A673 (cell line): ENCODE results near the gene TBX5. TPM values are rescaled to one million over a fixed set of nuclear protein-coding genes. Genes with fewer than 3 reads are reported as not detected.

ENCODE experiments used
- BruUV-seq: library from RNA; stranded (reverse); fragments of 400-500 nt; replicated peaks from 2 replicates; lab custom pipeline; 2021; lab: Mats Ljungman, UMichigan
- CTCF ChIA-PET: fragments of 300-600 bp; sonication (Branson Sonifier 250); formaldehyde crosslinking; loops from one replicate; lab custom pipeline; 2022; ENCODE audit warnings: antibody characterized with exemption; lab: Charles Lee
- POLR2A ChIA-PET: fragments of 300-600 bp; sonication (Branson Sonifier 250); formaldehyde crosslinking; loops from one replicate; lab custom pipeline; 2022; ENCODE audit warnings: antibody characterized with exemption; ENCODE audit not compliant: low non-redundant PET; lab: Charles Lee
- DNase-seq: peaks from one replicate; pipeline ENCODE4 v3.0.0-alpha.2; 2015; ENCODE audit warnings: low spot score
- H3K27ac ChIP-seq: fragments of 200-600 bp; sonication (generic); 2 replicates; pipeline ENCODE4 v1.5.1; 2016; ENCODE audit warnings: mixed run types, low read depth, mild to moderate bottlenecking, mixed read lengths, antibody characterized with exemption, low read length; ENCODE audit not compliant: poor library complexity, severe bottlenecking
- H3K27me3 ChIP-seq: fragments of 200-600 bp; sonication (generic); replicated peaks from 2 replicates; pipeline ENCODE4 v1.6.1; 2017; ENCODE audit warnings: mixed run types, low read depth, mild to moderate bottlenecking, mixed read lengths, antibody characterized with exemption, low read length; ENCODE audit not compliant: insufficient read depth, poor library complexity
- H3K36me3 ChIP-seq: fragments of 200-600 bp; sonication (generic); 2 replicates; pipeline ENCODE4 v1.6.1; 2016; ENCODE audit warnings: mixed run types, mild to moderate bottlenecking, mixed read lengths, antibody characterized with exemption, low read length; ENCODE audit not compliant: insufficient read depth, poor library complexity, severe bottlenecking
- H3K4me1 ChIP-seq: fragments of 200-600 bp; sonication (generic); 2 replicates; pipeline ENCODE4 v1.6.1; 2017; ENCODE audit warnings: mixed run types, mild to moderate bottlenecking, mixed read lengths, antibody characterized with exemption, low read length; ENCODE audit not compliant: insufficient read depth, poor library complexity, severe bottlenecking
- H3K4me3 ChIP-seq: fragments of 200-600 bp; sonication (generic); 2 replicates; pipeline ENCODE4 v1.5.1; 2016; ENCODE audit warnings: low read depth, mixed run types, mild to moderate bottlenecking, mixed read lengths, low read length; ENCODE audit not compliant: poor library complexity, severe bottlenecking
- H3K9me3 ChIP-seq: fragments of 200-600 bp; sonication (generic); 2 replicates; pipeline ENCODE4 v1.6.1; 2016; ENCODE audit warnings: mixed run types, low read depth, mild to moderate bottlenecking, mixed read lengths, antibody characterized with exemption, low read length; ENCODE audit not compliant: poor library complexity, severe bottlenecking
- CTCF ChIP-seq: fragments of 300-800, 200-600 bp; sonication (generic); conservative IDR thresholded peaks from 2 replicates; pipeline ENCODE4 v1.5.1; 2017; ENCODE audit warnings: low read depth, mild to moderate bottlenecking, antibody characterized with exemption, low read length, moderate library complexity, mixed read lengths
- EZH2 ChIP-seq: fragments of 200-600 bp; sonication (generic); IDR thresholded peaks from 2 replicates; pipeline ENCODE4 v1.6.1; 2017; ENCODE audit warnings: borderline replicate concordance, low read depth, mild to moderate bottlenecking, mixed read lengths, antibody characterized with exemption, low read length; ENCODE audit not compliant: poor library complexity, severe bottlenecking
- intact Hi-C: fragments of 100-400 bp; cut with micrococcal nuclease; formaldehyde crosslinking; loops from one replicate; pipeline ENCODE4 v1.10.0; 2022; ENCODE audit not compliant: unreplicated experiment
- total RNA-seq: library from RNA; stranded (reverse); gene quantifications from 2 replicates; pipeline ENCODE4 v1.2.3, GENCODE V29; 2021

Gene TBX5
- total RNA-seq, 1 experiment from 2014 or later = 2.1 TPM

DNA sequence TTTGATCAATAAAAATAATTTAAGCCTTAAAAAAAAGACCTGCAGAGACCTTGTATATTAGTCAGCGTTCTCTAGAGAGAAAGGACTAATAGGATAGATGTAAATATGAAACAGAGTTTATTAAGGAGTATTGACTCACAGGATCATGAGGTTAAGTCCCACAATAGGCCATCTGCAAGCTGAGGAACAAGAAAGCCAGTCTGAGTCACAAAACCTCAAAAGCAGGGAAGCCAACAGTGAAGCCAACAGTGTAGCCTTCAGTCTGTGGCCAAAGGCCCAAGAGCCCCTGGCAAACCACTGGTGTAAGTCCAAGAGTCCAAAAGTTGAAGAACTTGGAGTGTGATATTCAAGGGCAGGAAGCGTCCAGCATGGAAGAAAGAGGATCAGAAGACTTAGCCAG, 66.3 kb downstream of the TBX5 start:
- ChIA-PET CTCF (no interaction called here), POLR2A (no interaction called here)
- DNase-seq = no peak
- Histone ChIP-seq H3K4me3 (no peak overlapping the region), H3K36me3 (no peaks in the 10 kb centered on the region), H3K27ac (no peak overlapping the region), H3K4me1 (no peaks in the 10 kb centered on the region), H3K27me3 (no peaks in the 10 kb centered on the region), H3K9me3 (no peaks in the 10 kb centered on the region)
- no TSS peak for BruUV-seq
- TF ChIP-seq CTCF (no peak), EZH2 (no peak)
- intact Hi-C loops = no loop called here

DNA sequence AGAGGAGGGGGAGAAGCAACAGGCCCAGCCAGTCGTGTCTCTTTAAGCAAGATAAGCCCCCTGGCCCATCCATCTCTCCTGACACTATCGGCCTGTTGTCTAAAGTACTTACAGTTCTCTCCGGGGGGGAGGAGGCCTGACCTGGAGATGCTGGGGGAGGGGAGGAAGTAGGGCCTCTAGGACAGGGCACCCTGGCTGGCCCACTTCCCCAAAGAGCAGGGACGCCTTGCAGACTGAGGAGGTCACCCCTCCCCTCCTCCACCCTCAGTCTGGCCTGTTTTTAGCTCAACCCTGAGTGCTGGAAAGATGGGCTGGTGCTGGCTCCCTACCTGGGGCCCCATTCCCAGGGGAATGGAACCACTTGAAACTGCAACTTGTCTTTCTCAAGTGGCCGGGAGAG, 70.3 kb downstream of the TBX5 start:
- no peak for DNase-seq
- CTCF ChIA-PET = no interaction called here
- H3K27me3 ChIP-seq = no peaks in the 10 kb centered on the region
- no TSS peak for BruUV-seq
- no peaks in the 10 kb centered on the region for H3K4me1 ChIP-seq
- H3K4me3 ChIP-seq = no peak overlapping the region
- H3K36me3 ChIP-seq = no peaks in the 10 kb centered on the region
- POLR2A ChIA-PET = no interaction called here
- H3K27ac ChIP-seq = no peak overlapping the region
- intact Hi-C loops = no loop called here
- no peaks in the 10 kb centered on the region for H3K9me3 ChIP-seq
- TF ChIP-seq CTCF (no peak), EZH2 (no peak)

DNA sequence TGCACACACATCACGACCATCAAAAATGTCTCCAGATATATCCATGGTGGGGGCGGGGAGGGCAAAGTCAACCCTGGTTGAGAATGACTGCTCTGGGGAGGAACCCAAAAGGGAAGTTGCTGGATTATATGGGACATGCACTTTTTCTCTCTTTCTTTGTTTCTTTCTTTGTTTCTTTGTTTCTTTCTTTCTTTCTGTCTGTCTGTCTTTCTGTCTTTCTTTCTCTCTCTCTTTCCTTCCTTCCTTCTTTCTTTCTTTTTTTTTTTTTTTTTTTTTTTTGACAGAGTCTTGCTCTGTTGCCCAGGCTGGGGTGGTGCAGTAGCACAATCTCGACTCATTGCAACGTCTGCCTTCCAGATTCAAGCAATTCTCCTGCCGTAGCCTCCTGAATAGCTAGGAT, 71.5 kb downstream of the TBX5 start:
- intact Hi-C loops = no loop called here
- no peaks in the 10 kb centered on the region for H3K36me3 ChIP-seq
- no peaks in the 10 kb centered on the region for H3K27me3 ChIP-seq
- POLR2A ChIA-PET = no interaction called here
- H3K4me3 ChIP-seq = no peak overlapping the region
- no peaks in the 10 kb centered on the region for H3K9me3 ChIP-seq
- DNase-seq = no peak
- CTCF ChIA-PET = no interaction called here
- no peak overlapping the region for H3K27ac ChIP-seq
- no peaks in the 10 kb centered on the region for H3K4me1 ChIP-seq
- TF ChIP-seq CTCF (no peak), EZH2 (no peak)
- BruUV-seq = no TSS peak
